Esophagus muscularis mucosa (tissue), 4 donors: ENCODE results near the gene MRPS24. TPM values are rescaled to one million over a fixed set of nuclear protein-coding genes. Genes with fewer than 3 reads are reported as not detected.
A peak's percentile ranks its signal among the peaks of the same experiment; 100 is the strongest.

Experiments used
- DNase-seq: peaks from one replicate; pipeline ENCODE4 v3.0.0-alpha.2; 2017; ENCODE audit errors: extremely low spot score
- H3K27ac ChIP-seq, 4 donors: fragments of 200-600 bp; sonication (generic); replicated peaks in 1 of 4; 1 replicate in 3 of 4; 2 replicates in 1 of 4; pipeline ENCODE4 v1.5.1; 2016 to 2019; ENCODE audit warnings: mild to moderate bottlenecking in 1 of 4
- H3K27me3 ChIP-seq, 4 donors: fragments of 200-600 bp; sonication (generic); one replicate each; pipeline versions ENCODE4 v1.5.1 to v1.6.0; 2016 to 2019
- H3K36me3 ChIP-seq, 4 donors: fragments of 200-600 bp; sonication (generic); one replicate each; pipeline ENCODE4 v1.5.1; 2016 to 2019
- H3K4me1 ChIP-seq, 4 donors: fragments of 200-600 bp; sonication (generic); one replicate each; pipeline ENCODE4 v1.5.1; 2016 to 2019
- H3K4me3 ChIP-seq, 4 donors: fragments of 200-600 bp; sonication (generic); 1 replicate in 2 of 4; 2 replicates in 2 of 4; pipeline ENCODE4 v1.5.1; 2016 to 2019; ENCODE audit warnings: mild to moderate bottlenecking in 4 of 4, moderate library complexity in 1 of 4
- H3K9me3 ChIP-seq, 4 donors: fragments of 200-600 bp; sonication (generic); 1 replicate in 3 of 4; 2 replicates in 1 of 4; pipeline ENCODE4 v1.5.1; 2016 to 2019
- EP300 ChIP-seq: sonication (generic); formaldehyde crosslinking; IDR thresholded peaks from one replicate; pipeline ENCODE4 v1.6.1; 2017; ENCODE audit warnings: antibody characterized with exemption
- POLR2A ChIP-seq: fragments of 450-650 bp; IDR thresholded peaks from one replicate; pipeline ENCODE4 v1.6.1; 2017; ENCODE audit warnings: antibody characterized with exemption, moderate library complexity, mild to moderate bottlenecking, low read depth
- POLR2AphosphoS5 ChIP-seq, 2 donors: sonication (generic); formaldehyde crosslinking; IDR thresholded peaks; one replicate each; pipeline ENCODE4 v1.6.1; 2017; ENCODE audit warnings: antibody characterized with exemption in 2 of 2
- WGBS: methylation state at CpG from one replicate; pipeline ENCODE4 v1.1.5; 2018; 5-methylcytosine and 5-hydroxymethylcytosine counted together
- intact Hi-C: fragments of 100-400 bp; cut with DNase I; formaldehyde crosslinking; loops from one replicate; pipeline ENCODE4 v1.15.1; 2023
- total RNA-seq, 4 donors: library from RNA; depleted of rRNA; stranded (reverse); fragments of >200 nt; gene quantifications; one replicate each; pipeline versions ENCODE4 v1.1.0 to v1.2.1, GENCODE V29; 2016
- TF ChIP-seq, protein P1 (sequence below), 3 experiments: fragments of 200-600 bp in 2 of 3; fragments of 450-650 bp in 1 of 3; sonication (generic) in 2 of 3; IDR thresholded peaks; one replicate each; pipeline ENCODE4 v1.5.1; 2017 to 2019; ENCODE audit warnings: antibody characterized with exemption in 3 of 3, mild to moderate bottlenecking in 2 of 3, moderate library complexity in 1 of 3

MRPS24 gene
- total RNA-seq, 4 donors from 2014 or later, result 72.2 to 93.3 (median 76.2) TPM

DNA sequence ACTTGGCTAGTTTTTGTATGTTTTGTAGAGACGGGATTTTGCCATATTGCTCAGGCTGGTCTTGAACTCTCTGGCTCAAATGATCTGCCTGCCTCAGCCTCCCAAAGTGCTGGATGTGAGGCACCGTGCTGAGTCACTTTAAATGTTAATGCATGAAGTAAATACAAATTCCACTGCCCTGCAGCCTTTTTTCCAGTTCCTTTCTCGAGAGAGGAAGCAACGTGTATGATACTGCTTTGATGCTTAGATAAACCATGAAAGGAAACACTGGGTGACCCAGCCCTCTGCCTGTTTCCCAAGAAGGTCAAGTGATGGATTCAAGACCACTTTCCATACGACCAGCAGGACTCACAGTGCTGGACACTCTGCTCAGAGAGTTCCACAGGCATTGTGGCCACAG is 11.3 kb upstream of the MRPS24 start:
- intact Hi-C loops, result no loop called here
- H3K36me3 ChIP-seq, result peaks cover 50 to 97% (median 85%) of the 10 kb centered on the region in 4 donors
- H3K27me3 ChIP-seq, result no peaks in the 10 kb centered on the region
- peaks cover 5 to 21% (median 9%) of the 10 kb centered on the region in 4 donors for H3K4me1 ChIP-seq
- H3K9me3 ChIP-seq, result no peaks in the 10 kb centered on the region
- TF ChIP-seq, protein P1, sequence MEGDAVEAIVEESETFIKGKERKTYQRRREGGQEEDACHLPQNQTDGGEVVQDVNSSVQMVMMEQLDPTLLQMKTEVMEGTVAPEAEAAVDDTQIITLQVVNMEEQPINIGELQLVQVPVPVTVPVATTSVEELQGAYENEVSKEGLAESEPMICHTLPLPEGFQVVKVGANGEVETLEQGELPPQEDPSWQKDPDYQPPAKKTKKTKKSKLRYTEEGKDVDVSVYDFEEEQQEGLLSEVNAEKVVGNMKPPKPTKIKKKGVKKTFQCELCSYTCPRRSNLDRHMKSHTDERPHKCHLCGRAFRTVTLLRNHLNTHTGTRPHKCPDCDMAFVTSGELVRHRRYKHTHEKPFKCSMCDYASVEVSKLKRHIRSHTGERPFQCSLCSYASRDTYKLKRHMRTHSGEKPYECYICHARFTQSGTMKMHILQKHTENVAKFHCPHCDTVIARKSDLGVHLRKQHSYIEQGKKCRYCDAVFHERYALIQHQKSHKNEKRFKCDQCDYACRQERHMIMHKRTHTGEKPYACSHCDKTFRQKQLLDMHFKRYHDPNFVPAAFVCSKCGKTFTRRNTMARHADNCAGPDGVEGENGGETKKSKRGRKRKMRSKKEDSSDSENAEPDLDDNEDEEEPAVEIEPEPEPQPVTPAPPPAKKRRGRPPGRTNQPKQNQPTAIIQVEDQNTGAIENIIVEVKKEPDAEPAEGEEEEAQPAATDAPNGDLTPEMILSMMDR (IDR thresholded peaks at IDR 0.05), result no peak
- TF ChIP-seq EP300 (no peak), POLR2A (no peak)
- H3K27ac ChIP-seq, result peak overlapping the region in 1 of 4 donors; percentile 6
- 64% methylated on average over 5 of the region's 5 CpGs for WGBS
- no peak overlapping the region for H3K4me3 ChIP-seq
- DNase-seq, result no peak

DNA sequence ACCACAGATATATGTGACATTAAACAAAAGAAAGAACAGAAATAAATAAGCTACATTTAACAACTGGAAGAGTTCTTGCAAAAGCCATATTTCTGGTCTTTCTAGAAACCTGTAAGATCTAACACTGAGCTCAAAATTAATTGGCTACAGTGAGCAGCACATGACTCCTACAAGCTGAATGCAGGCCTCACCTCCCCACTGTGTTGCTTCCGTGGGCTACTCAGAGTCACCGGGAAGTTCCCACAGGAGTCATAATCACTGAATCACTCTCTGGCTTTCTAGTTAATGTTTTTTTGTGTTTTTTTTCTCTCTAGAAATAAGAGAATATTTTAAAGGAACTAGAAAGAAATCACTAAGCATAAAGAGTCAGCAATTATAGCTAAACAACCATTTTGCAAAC is 10.2 kb upstream of the MRPS24 start:
- H3K27ac ChIP-seq, result peak overlapping the region in 1 of 4 donors; percentile 11
- peaks cover 48 to 96% (median 85%) of the 10 kb centered on the region in 4 donors for H3K36me3 ChIP-seq

DNA sequence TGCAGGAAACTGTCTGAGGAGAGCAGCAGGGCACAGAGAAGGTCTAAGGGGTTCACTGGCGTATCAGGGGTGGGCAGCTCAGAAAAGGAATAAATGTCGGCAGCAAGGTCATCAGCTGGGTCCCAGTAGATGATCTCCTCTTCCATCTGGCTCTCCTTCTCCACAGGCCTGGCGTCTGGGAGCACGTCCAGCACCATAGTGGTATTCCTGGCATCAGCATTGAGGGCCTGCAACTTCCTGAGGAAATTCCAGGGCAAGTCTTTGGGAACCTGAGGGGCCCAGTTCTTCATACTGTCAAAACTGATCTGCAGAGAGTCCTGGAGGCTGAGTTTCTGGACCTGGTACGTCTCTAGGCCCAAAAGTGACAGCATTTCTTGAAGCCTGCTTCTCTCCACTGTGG is 9.6 kb upstream of the MRPS24 start:
- intact Hi-C loops, result no loop called here
- H3K4me1 ChIP-seq, result peaks cover 6 to 21% (median 9%) of the 10 kb centered on the region in 4 donors
- WGBS, result 70% methylated on average over 4 of the region's 5 CpGs
- H3K36me3 ChIP-seq, result peaks cover 48 to 93% (median 79%) of the 10 kb centered on the region in 4 donors
- DNase-seq, result no peak
- TF ChIP-seq POLR2A (no peak), EP300 (no peak), POLR2AphosphoS5 (IDR thresholded peaks at IDR 0.05) (no peak)
- TF ChIP-seq, protein P1 (IDR thresholded peaks at IDR 0.05), result no peak
- H3K4me3 ChIP-seq, result no peak overlapping the region
- H3K9me3 ChIP-seq, result no peaks in the 10 kb centered on the region
- H3K27me3 ChIP-seq, result no peaks in the 10 kb centered on the region
- peak overlapping the region in 2 of 4 donors; percentile 4 to 11 for H3K27ac ChIP-seq

More for the DNA sequence above, 10.2 kb upstream of the MRPS24 start:
- H3K4me3 ChIP-seq, result no peak overlapping the region
- H3K4me1 ChIP-seq, result peaks cover 5 to 21% (median 9%) of the 10 kb centered on the region in 4 donors
- no peaks in the 10 kb centered on the region for H3K27me3 ChIP-seq
- intact Hi-C loops, result no loop called here
- DNase-seq, result no peak
- WGBS, result 43% methylated on average over 2 of the region's 2 CpGs
- no peaks in the 10 kb centered on the region for H3K9me3 ChIP-seq
- TF ChIP-seq POLR2A (no peak), EP300 (no peak), POLR2AphosphoS5 (IDR thresholded peaks at IDR 0.05) (no peak)
- TF ChIP-seq, protein P1 (IDR thresholded peaks at IDR 0.05), result no peak

GRCh38 chr7:43877968-43878864 is 8.9 kb upstream of the MRPS24 start:
- no peak for DNase-seq
- intact Hi-C loops, result no loop called here
- peaks cover 48 to 88% (median 75%) of the 10 kb centered on the region in 4 donors for H3K36me3 ChIP-seq
- no peaks in the 10 kb centered on the region for H3K27me3 ChIP-seq
- no peaks in the 10 kb centered on the region for H3K9me3 ChIP-seq
- peaks cover 10 to 23% (median 15%) of the 10 kb centered on the region in 4 donors for H3K4me1 ChIP-seq
- WGBS, result 92% methylated on average over 34 of the region's 38 CpGs
- TF ChIP-seq, protein P1 (IDR thresholded peaks at IDR 0.05), result no peak
- TF ChIP-seq POLR2AphosphoS5 (IDR thresholded peaks at IDR 0.05) (no peak), EP300 (no peak), POLR2A (no peak)
- no peak overlapping the region for H3K4me3 ChIP-seq
- peak overlapping the region in 2 of 4 donors; percentile 4 to 11 for H3K27ac ChIP-seq
